HG03097 (cell line): ENCODE results near the gene PIAS4.
A peak's percentile ranks its signal among the peaks of the same experiment; 100 is the strongest.

Experiments used
- ATAC-seq: cut with Tn5 transposase; IDR thresholded peaks from one replicate; pipeline ENCODE4 v1.9.1; 2021; ENCODE audit not compliant: unreplicated experiment, low FRiP score

Gene PIAS4

GRCh38 chr19:3977242-3978143 is 30.0 kb upstream of the PIAS4 start:
- ATAC-seq: no peak

GRCh38 chr19:3978145-3978544 is 29.4 kb upstream of the PIAS4 start:
- ATAC-seq: no peak

- no peak for ATAC-seq
Measured at GRCh38 chr19:3979289-3979673, 28.3 kb upstream of the PIAS4 start.

GRCh38 chr19:3979674-3980352 is 27.7 kb upstream of the PIAS4 start:
- no peak for ATAC-seq

- no peak for ATAC-seq
Measured at GRCh38 chr19:3980353-3981251, 26.9 kb upstream of the PIAS4 start.

GRCh38 chr19:3981373-3981735 is 26.2 kb upstream of the PIAS4 start:
- ATAC-seq: no peak

- ATAC-seq: no peak
Measured at GRCh38 chr19:3981736-3982681, 25.5 kb upstream of the PIAS4 start.

- ATAC-seq: no peak
Measured at GRCh38 chr19:3982701-3983541, 24.6 kb upstream of the PIAS4 start.

GRCh38 chr19:3983542-3983914 is 24.0 kb upstream of the PIAS4 start:
- ATAC-seq: no peak

GRCh38 chr19:3983936-3984583 is 23.5 kb upstream of the PIAS4 start:
- ATAC-seq: no peak

- ATAC-seq: no peak
Measured at GRCh38 chr19:3984584-3984907, 23.0 kb upstream of the PIAS4 start.

GRCh38 chr19:3984908-3985642 is 22.5 kb upstream of the PIAS4 start, which contains the start of gene EEF2:
EEF2 (minus strand) TSS chr19:3985463; CDS start chr19:3985380, 83 bp downstream.
- peak; percentile 61 for ATAC-seq

GRCh38 chr19:3985643-3986259 is 21.8 kb upstream of the PIAS4 start:
- no peak for ATAC-seq

- ATAC-seq: no peak
Measured at GRCh38 chr19:3986260-3987041, 21.1 kb upstream of the PIAS4 start.

GRCh38 chr19:3987619-3988371 is 19.7 kb upstream of the PIAS4 start:
- ATAC-seq: no peak

GRCh38 chr19:3990815-3991117 is 16.8 kb upstream of the PIAS4 start:
- ATAC-seq: no peak
